GM12891 (cell line): ENCODE data around the gene ZSWIM6.

Experiments used
- PAX5 ChIP-seq: IDR thresholded peaks from 2 replicates; pipeline ENCODE4 v1.6.1; 2011; ENCODE audit warnings: low read length, moderate library complexity, mild to moderate bottlenecking; ENCODE audit not compliant: insufficient read depth, severe bottlenecking
- POLR2A ChIP-seq: IDR thresholded peaks from 2 replicates; pipeline ENCODE4 v1.6.1; 2011; ENCODE audit warnings: low read depth, low read length, control low read depth
- POLR2AphosphoS5 ChIP-seq: IDR thresholded peaks from 2 replicates; pipeline ENCODE4 v1.6.1; 2011; ENCODE audit warnings: low read depth, low read length, control low read depth
- POU2F2 ChIP-seq: IDR thresholded peaks from 2 replicates; pipeline ENCODE4 v1.6.1; 2011; ENCODE audit warnings: low read depth, mild to moderate bottlenecking, control low read depth, low read length, moderate library complexity
- SPI1 ChIP-seq: IDR thresholded peaks from 2 replicates; pipeline ENCODE4 v1.6.1; 2011; ENCODE audit warnings: low read depth, low read length, control low read depth
- TAF1 ChIP-seq: IDR thresholded peaks from 2 replicates; pipeline ENCODE4 v1.6.1; 2011; ENCODE audit warnings: low read depth, low read length, control low read depth

DNA sequence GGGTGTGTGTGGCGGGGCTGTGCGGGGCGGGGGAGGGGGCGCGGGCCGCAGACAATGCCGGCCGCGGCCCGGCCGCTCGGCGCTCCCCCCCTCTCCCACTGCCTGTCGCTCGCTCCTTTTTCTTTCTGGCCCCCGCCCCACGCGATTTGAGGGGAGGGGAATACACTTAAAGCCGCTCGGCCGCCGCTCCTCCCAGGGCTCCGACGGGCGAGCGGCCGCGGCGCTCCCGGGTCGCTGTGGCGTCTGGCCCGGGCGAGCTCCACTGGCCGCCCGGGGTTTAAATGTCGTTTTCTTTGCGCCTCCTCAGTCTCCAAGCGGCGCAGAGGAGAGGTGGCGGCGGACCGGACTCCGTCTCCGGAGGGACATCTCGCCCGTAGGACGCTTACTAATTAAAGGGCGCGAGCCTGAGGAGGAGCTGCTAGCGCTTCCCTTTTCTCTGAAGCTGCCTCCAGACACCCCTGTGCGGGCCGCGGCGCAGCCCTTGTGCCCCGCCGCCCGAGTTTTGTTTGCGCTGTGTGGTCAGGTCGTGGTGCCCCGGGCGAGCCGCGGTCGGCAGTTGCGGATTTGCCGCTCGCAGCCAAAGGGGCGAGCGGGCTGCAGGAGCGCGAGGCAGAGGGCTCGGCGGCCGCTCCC is 1.4 kb downstream of the ZSWIM6 start:
- TF ChIP-seq POLR2AphosphoS5 = no peak
- no peak for TF ChIP-seq POLR2A
- no peak for TF ChIP-seq TAF1
- no peak for TF ChIP-seq POU2F2
- no peak for TF ChIP-seq PAX5
- TF ChIP-seq SPI1 = peak; percentile 64; the same call in 1 of the 2 replicates
